Measurements from ENCODE around the gene TRIM38.

Gene TRIM38

DNA sequence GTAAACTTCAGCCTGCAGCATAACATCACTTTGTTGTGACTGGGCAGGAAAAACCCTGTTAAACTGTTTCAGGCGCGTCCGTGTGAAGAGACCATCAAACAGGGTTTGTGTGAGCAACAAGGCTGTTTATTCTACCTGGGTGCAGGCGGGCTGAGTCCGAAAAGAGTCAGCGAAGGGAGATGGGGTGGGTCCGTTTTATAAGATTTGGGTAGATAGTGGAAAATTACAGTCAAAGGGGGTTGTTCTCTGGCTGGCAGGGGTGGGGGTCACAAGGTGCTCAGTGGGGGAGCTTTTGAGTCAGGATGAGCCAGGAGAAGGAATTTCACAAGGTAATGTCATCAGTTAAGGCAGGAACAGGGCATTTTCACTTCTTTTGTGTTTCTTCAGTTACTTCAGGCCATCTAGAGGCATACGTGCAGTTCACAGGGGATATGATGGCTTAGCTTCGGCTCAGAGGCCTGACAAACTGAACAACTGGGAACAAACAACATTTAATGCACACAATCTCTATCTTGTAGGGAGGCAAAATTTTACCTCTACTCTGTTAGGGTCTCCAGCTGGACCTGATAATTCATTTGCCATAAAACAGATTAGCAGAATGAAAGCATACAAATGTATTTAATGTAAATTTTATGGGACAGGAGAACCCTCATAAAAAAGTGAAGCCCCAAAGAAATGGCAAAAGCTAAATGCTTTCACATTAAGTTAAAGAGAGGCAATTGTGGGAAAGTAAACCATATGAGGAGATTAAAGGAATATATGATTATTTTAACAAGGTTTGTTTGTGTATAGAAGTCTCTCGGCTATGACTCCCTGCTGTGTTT lies 66.4 kb downstream of the TRIM38 start:
- no peak for DNase-seq

DNA sequence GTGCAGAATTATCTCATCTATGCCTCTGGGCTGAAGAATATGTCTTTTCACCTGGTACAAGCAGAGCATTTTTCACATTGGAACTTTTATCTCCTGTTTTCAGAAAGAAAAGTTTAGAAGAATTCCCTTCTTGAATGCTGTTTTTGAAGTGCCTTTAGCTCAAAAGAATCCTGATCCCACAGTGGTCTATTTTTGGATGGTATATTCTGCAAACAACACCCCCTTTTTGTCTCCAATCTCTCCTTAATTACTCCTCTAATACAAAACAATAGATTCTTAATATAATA lies 66.9 kb downstream of the TRIM38 start:
- no peak for DNase-seq

DNA sequence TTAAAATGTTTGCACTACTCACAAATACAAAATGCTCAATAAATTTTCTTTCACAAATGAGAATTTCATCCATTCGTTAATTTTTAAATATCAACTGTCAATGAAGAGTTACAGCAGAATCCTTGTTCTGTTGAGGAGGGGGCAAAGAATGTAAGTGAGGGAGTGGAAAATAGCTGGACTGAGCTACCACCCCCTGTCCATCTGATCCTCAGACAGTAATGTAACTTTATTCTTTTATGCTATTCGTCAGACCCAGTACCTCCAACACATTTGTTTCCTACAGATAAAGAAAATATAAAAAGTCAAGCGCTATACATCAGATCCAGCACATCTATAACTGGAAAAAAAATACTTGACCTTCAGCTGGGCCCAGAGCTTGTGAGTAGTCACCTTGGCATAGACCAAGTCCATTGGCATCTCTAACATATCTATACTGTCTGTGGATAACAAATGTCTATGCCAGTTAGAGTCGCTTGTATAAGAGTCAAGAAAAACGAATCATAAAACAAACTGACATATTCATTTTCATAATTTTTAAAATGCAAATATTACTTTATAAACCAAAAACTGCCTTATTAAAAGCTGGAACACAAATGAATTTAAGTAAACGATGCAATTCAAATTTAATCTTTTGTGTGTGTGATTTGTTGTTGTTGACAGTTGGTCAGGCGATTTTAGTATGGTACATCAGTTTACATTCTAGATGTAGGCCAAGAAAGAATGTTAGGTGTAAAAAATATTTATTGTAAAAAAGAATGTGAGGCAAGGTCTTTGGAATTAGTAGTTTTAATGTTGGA lies 67.5 kb downstream of the TRIM38 start:
- no peak for DNase-seq

DNA sequence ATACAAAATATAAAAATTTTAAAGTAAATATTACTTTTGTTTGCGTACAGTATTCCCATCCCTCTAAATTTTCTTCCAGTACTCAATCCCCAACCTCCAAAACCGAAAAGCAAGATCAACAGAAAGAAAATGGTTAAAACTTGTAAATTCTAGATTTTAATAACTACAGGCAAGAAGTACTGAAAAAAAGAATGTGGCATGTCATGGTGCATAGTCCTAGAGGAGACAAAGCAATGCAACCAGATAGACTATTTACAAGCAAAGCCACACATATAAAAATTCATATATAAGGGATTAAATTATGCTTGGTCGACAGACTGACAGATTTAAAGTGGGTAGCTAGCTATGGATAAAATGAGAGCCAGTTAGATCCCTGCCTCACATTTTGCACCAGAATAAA lies 68.1 kb downstream of the TRIM38 start:
- no peak for DNase-seq

DNA sequence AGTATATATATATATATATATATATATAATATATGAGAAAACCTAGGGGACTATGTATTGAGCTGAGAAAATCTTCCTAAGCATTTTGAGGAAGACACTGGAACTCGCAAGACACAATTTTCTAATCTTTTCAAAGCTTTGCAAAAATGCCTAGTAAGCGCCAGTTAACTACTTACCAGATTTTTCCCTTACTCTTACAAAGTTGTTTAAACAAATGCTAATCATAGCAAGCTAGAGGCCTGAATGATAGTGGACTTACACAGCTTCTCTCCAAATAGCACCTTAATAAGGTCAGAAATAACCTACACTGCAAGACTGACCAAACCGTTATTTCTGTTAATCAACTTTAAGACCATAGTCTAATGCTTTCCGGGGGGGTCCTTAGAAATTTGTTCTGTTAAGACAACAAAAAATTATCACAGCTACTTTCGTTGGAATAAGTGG lies 68.6 kb downstream of the TRIM38 start:
- DNase-seq, result no peak

DNA sequence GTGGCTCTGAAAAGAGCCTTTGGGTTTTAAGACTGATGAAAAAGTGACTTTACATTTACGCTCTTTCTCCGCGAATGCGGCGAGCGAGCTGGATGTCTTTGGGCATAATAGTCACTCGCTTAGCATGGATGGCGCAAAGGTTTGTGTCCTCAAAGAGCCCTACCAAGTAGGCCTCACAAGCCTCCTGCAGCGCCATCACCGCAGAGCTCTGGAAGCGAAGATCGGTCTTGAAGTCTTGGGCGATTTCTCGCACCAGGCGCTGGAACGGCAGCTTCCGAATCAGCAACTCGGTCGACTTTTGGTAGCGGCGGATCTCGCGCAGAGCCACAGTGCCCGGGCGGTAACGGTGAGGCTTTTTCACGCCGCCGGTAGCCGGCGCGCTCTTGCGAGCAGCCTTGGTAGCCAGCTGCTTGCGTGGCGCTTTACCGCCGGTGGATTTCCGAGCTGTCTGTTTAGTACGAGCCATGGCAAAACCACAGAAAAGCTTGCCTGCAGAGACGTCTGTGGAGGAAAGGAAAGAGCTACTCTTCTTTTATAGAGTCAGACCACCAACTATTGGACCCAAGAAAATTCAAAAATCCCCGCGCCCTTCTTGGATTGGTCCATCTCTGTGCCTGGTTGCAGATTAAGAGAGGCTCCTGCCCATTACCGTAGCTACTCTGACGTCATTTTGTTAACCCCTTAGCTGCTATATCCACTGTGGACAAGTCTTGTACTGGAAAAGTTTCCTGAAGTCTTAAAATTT lies 69.2 kb downstream of the TRIM38 start:
- peak; percentile 88 for DNase-seq

DNA sequence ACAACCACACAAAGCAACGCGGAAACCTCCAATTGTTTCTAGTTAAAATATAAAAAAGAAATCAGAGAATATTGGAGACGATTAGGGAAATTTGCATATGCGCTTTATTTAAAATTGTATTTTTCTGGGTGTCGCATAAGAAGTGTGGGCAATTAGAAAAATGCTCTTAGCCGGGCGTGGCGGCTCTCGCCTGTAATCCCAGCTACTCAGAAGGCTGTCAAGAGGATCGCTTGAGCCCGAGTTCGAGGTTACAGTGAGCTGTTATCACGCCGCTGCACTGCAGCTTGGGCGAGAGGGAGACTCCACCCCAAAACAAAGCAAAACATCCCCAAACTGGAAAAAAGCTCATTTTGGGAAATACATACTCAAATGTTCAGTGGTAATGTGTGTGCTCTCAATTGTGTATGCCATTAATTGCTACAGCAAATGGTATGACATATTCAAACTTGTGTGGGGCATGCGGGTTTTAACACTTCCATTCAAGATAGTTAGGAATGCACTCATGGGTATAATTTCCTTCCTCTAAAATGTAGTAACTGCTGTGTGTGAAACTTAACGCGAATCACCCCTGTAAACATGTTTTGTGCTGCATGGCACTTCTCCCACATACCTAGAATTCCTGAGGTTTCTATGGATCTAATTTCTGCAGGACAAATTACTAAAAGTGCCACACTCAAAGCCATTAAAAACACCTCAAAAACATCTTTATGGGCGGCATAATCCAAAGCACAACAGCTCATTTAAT lies 69.9 kb downstream of the TRIM38 start:
- DNase-seq, result peak; percentile 41

DNA sequence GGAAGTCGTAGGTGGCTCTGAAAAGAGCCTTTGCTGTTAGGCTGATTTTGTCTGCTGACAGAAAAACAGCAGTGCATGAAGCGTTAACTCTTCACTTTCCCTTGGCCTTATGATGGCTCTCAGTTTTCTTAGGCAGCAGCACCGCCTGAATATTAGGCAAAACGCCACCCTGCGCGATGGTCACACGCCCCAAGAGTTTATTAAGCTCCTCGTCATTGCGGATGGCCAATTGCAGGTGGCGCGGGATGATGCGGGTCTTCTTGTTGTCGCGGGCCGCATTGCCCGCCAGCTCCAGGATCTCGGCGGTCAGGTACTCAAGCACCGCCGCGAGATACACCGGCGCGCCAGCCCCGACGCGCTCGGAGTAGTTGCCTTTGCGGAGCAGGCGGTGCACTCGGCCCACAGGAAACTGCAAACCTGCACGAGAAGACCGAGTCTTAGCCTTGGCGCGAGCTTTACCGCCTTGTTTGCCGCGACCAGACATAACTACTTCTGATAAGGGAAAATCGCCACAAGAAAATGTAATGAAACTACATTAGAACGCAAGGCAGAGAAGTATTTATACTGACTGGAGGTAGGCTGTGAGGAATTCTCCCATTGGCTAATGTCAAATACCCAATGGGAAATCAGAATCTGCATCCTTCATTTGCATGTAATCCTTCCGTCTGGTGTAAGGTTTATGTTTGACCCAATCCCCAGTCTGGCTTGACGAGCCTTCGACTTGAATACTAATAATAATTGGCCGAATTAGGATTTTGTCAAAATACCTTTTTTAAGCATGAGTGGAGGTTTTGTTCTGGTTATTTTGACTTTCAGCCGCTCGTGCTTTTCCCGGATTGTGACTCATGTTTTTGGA lies 70.7 kb downstream of the TRIM38 start:
- DNase-seq, result peak; percentile 80

DNA sequence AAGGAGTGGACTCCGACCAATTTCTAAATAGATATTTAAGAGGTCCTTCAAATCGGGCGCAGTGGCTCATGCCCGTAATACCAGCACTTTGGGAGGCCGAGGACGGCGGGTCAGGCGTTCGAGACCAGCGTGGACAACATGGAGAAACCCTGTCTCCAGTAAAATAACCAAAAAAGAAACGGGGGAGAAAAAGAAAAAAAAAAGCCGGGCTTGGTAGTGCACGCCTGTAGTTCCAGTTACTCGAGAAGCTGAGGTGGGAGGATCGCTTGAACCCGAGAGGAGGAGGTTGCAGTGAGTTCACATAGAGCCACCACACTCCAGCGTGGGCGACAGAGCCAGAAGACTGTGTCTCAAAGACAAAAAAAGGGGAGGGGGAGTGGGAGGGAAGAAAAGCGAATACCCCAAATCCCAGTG lies 71.3 kb downstream of the TRIM38 start:
- no peak for DNase-seq

DNA sequence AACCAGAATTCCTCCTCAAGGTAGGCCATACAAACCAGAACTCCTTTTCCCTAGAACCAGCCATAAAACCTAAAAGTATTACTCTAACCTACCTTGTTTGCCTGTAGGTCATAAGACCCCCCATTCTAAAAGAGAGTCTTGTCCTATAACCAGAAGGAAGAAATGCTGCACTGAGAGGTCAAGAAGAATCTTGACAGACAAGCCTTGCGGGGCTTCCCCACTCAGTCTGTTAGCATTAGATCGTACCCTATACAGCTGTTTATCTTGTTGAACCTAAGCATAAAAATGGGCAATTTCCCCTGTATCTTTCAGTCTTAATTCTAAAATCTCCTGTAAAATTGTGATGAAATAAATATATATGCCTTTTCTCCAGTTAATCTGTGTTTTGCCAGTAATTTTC lies 72.3 kb downstream of the TRIM38 start:
- no peak for DNase-seq
